Loucy (cell line): ENCODE measurements around the gene CNTNAP2.
"Not testable (repeated sequence)": the region's sequence is repeated elsewhere in the genome, so short reads cannot be mapped to it uniquely, and the experiment has no call there.

Experiments
- H2AFZ ChIP-seq: fragments of 200-600 bp; sonication (generic); 2 replicates; pipeline ENCODE4 v1.6.0; 2016; ENCODE audit warnings: antibody characterized with exemption, mild to moderate bottlenecking, low read length, moderate library complexity
- H3F3A ChIP-seq: fragments of 200-600 bp; 2 replicates; pipeline ENCODE4 v1.6.0; 2016; ENCODE audit warnings: antibody characterized with exemption, low read depth, mild to moderate bottlenecking
- H3K27me3 ChIP-seq: fragments of 200-600 bp; sonication (generic); 2 replicates; pipeline ENCODE4 v1.6.1; 2014; ENCODE audit warnings: low read length, mild to moderate bottlenecking; ENCODE audit not compliant: insufficient read depth, poor library complexity, severe bottlenecking
- H3K36me3 ChIP-seq: fragments of 200-600 bp; sonication (generic); 2 replicates; pipeline ENCODE4 v1.6.1; 2016; ENCODE audit warnings: low read length; ENCODE audit not compliant: insufficient read depth
- H3K4me1 ChIP-seq: fragments of 200-600 bp; sonication (generic); 2 replicates; pipeline ENCODE4 v1.5.1; 2014; ENCODE audit warnings: low read length, mild to moderate bottlenecking; ENCODE audit not compliant: insufficient read depth, poor library complexity, severe bottlenecking
- H3K4me2 ChIP-seq: fragments of 200-600 bp; sonication (generic); 2 replicates; pipeline ENCODE4 v1.6.0; 2014; ENCODE audit warnings: antibody characterized with exemption, low read length, low read depth, mild to moderate bottlenecking; ENCODE audit not compliant: poor library complexity, severe bottlenecking
- H3K4me3 ChIP-seq: fragments of 200-600 bp; sonication (generic); 2 replicates; pipeline ENCODE4 v1.5.1; 2014; ENCODE audit warnings: low read length, mild to moderate bottlenecking, mixed read lengths; ENCODE audit not compliant: poor library complexity, severe bottlenecking
- H3K79me2 ChIP-seq: fragments of 200-600 bp; sonication (generic); 2 replicates; pipeline ENCODE4 v1.6.1; 2014; ENCODE audit warnings: low read length; ENCODE audit not compliant: insufficient read depth
- H3K9ac ChIP-seq: fragments of 200-600 bp; sonication (generic); 2 replicates; pipeline ENCODE4 v1.6.0; 2014; ENCODE audit warnings: mild to moderate bottlenecking, low read depth, low read length, moderate library complexity; ENCODE audit not compliant: poor library complexity, severe bottlenecking
- H3K9me2 ChIP-seq: fragments of 200-600 bp; sonication (generic); replicated peaks from 2 replicates; pipeline ENCODE4 v1.6.1; 2016; ENCODE audit warnings: low read depth, low read length, mixed read lengths
- H3K9me3 ChIP-seq: fragments of 200-600 bp; sonication (generic); 2 replicates; pipeline ENCODE4 v1.6.1; 2014; ENCODE audit warnings: mild to moderate bottlenecking, antibody characterized with exemption, low read length, low read depth; ENCODE audit not compliant: insufficient read depth
- H4K20me1 ChIP-seq: fragments of 200-600 bp; sonication (generic); 2 replicates; pipeline ENCODE4 v1.6.0; 2014; ENCODE audit warnings: antibody characterized with exemption, low read length, mild to moderate bottlenecking; ENCODE audit not compliant: insufficient read depth, poor library complexity, severe bottlenecking
- CTCF ChIP-seq: fragments of 200-600 bp; sonication (generic); conservative IDR thresholded peaks from 2 replicates; pipeline ENCODE4 v1.5.1; 2014; ENCODE audit warnings: mild to moderate bottlenecking, antibody characterized with exemption, low read length
- EZH2phosphoT487 ChIP-seq: fragments of 200-600 bp; IDR thresholded peaks from 2 replicates; pipeline ENCODE4 v1.6.1; 2018; ENCODE audit warnings: antibody characterized with exemption, mild to moderate bottlenecking, moderate library complexity, borderline replicate concordance

Gene CNTNAP2

DNA sequence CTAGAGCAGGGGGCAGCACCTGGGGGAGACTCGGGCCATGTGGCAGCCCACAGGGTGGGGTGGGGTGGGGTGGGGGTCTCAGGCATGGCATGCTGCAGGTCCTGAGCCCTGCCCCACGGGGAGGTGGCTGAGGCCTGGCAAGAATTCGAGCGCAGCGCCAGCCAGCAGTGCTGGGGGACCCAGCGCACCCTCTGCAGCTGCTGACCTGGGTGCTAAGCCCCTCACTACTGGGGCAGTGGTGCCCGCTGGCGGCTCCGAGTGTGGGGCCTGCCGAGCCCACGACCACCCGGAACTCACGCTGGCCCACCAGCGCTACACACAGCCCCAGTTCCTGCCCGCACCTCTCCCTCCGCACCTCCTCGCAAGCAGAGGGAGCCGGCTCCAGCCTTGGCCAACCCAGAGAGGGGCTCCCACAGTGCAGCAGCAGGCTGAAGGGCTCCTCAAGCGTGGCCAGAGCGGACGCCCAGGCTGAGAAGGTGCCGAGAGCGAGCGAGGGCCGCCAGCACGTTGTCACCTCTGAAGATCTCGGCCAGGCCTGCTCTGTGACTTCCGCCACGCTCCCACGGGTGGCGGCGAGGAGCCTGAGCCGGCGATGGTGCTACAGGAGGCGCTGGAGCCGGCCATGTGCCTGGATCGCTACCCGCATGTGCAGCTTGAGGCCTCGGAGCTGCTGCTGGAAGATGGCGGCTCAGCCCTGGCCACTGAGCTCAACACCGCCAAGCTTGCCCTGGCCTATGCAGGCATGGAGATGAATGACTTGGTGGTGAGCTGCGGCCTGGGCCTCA is 2328.9 kb downstream of the CNTNAP2 start:
- H3K27me3 ChIP-seq = no peaks in the 10 kb centered on the region
- H3K4me3 ChIP-seq = no peak overlapping the region
- H2AFZ ChIP-seq = no peak overlapping the region
- no peaks in the 10 kb centered on the region for H3K9me2 ChIP-seq
- H3K9me3 ChIP-seq = no peaks in the 10 kb centered on the region; the same call in 1 of the 2 replicates
- no peaks in the 10 kb centered on the region for H3K36me3 ChIP-seq
- H3K4me1 ChIP-seq = no peaks in the 10 kb centered on the region
- H3K79me2 ChIP-seq = no peaks in the 10 kb centered on the region
- no peaks in the 10 kb centered on the region for H3F3A ChIP-seq
- H4K20me1 ChIP-seq = no peaks in the 10 kb centered on the region
- H3K4me2 ChIP-seq = no peak overlapping the region
- no peak overlapping the region for H3K9ac ChIP-seq
- TF ChIP-seq EZH2phosphoT487 (no peak), CTCF (no peak)

DNA sequence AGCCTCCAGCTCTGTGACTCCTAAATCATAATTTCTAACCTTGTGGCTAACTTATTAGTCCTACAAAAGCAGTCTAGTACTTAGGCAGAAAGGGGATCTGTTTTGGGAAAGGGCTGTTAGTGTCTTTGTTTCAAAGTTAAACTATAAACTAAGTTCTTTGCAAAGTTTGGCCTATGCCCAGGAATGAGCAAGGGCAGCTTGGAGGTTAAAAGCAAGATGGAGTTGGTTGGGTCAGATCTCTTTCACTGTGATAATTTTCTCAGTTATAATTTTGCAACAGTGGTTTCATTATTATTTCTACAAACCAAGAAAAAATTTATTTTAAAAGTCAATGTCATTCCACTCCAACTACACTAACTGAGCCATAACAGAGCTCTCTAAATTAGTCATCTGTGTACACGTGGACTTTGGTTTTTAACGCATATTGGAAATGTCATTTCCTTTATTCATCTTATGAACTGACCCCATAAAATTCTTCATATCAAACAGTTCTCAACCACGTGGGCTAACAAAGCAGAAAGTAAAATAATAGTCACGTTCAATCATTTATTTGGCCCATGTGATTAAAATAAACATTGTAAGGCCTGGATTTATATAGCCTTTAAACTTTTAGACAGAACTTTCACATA is 2330.7 kb downstream of the CNTNAP2 start:
- TF ChIP-seq EZH2phosphoT487 = no peak
- no peak for TF ChIP-seq CTCF
- Histone ChIP-seq H3K9ac (no peak overlapping the region), H3K4me3 (no peak overlapping the region), H2AFZ (no peak overlapping the region), H3K36me3 (no peaks in the 10 kb centered on the region), H3K27me3 (no peaks in the 10 kb centered on the region), H3K9me2 (no peaks in the 10 kb centered on the region), H3K4me1 (no peaks in the 10 kb centered on the region), H4K20me1 (no peaks in the 10 kb centered on the region), H3K79me2 (no peaks in the 10 kb centered on the region), H3K4me2 (no peak overlapping the region), H3F3A (no peaks in the 10 kb centered on the region), H3K9me3 (no peaks in the 10 kb centered on the region; the same call in 1 of the 2 replicates)

DNA sequence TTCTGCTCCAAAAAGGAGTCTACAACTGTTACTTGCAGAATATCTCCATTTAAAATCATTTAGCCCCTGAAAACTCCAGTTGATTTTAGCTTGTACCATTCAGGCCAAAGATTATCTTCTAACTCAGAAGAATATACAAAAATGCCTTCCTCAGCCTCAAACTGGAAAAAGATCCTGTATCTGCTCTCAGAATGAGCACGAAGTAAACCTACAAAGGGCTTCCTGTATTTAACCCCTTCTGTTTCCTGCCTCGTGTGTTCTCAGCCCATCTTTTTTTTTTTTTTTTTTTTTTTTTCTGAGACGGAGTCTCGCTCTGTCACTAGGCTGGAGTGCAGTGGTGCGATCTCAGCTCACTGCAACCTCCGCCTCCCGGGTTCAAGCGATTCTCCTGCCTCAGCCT is 2334.9 kb downstream of the CNTNAP2 start:
- H3K9me2 ChIP-seq, H4K20me1 ChIP-seq, H3K9ac ChIP-seq, H3K4me1 ChIP-seq, H3K4me3 ChIP-seq, H3K79me2 ChIP-seq, H3K27me3 ChIP-seq, H3K36me3 ChIP-seq, H2AFZ ChIP-seq, H3K4me2 ChIP-seq, H3F3A ChIP-seq, H3K9me3 ChIP-seq: not testable (repeated sequence)
